Osteoblast (primary cell): Measurements from ENCODE around the gene BHLHE23. TPM values are rescaled to one million over a fixed set of nuclear protein-coding genes. Genes with fewer than 3 reads are reported as not detected.

ENCODE experiments used
- DNase-seq: peaks from one replicate; pipeline ENCODE4 v3.0.0; 2011; ENCODE audit warnings: low spot score, mixed read lengths; ENCODE audit not compliant: insufficient read length; ENCODE audit errors: missing footprints
- H2AFZ ChIP-seq: 2 replicates; pipeline ENCODE4 v1.6.0; 2011; ENCODE audit warnings: mild to moderate bottlenecking, low read length
- H3K27ac ChIP-seq: 2 replicates; pipeline ENCODE4 v1.5.1; 2011; ENCODE audit warnings: mild to moderate bottlenecking, low read depth, low read length, moderate library complexity
- H3K27me3 ChIP-seq: 2 replicates; pipeline ENCODE4 v1.6.0; 2012; ENCODE audit warnings: mild to moderate bottlenecking, control low read depth, inconsistent platforms, low read length, moderate library complexity; ENCODE audit not compliant: insufficient read depth
- H3K36me3 ChIP-seq: 2 replicates; pipeline ENCODE4 v1.5.1; 2011; ENCODE audit warnings: mild to moderate bottlenecking, low read length, control low read depth, moderate library complexity; ENCODE audit not compliant: insufficient read depth
- H3K4me1 ChIP-seq: 2 replicates; pipeline ENCODE4 v1.5.1; 2011; ENCODE audit warnings: mild to moderate bottlenecking, low read length, control low read depth, moderate library complexity; ENCODE audit not compliant: insufficient read depth
- H3K4me2 ChIP-seq: 2 replicates; pipeline ENCODE4 v1.6.0; 2011; ENCODE audit warnings: mild to moderate bottlenecking, low read length; ENCODE audit not compliant: insufficient read depth
- H3K4me3 ChIP-seq: fragments of 200-600 bp; sonication (generic); 3 replicates; pipeline ENCODE4 v1.5.1; 2012; ENCODE audit warnings: mild to moderate bottlenecking, low read length, inconsistent platforms; ENCODE audit not compliant: insufficient read depth
- H3K79me2 ChIP-seq: 2 replicates; pipeline ENCODE4 v1.6.0; 2012; ENCODE audit warnings: mild to moderate bottlenecking, low read length, control low read depth, inconsistent platforms; ENCODE audit not compliant: insufficient read depth
- H3K9me3 ChIP-seq: 2 replicates; pipeline ENCODE4 v1.5.1; 2011; ENCODE audit warnings: low read depth, low read length, control low read depth
- H4K20me1 ChIP-seq: 2 replicates; pipeline ENCODE4 v1.6.0; 2012; ENCODE audit warnings: mild to moderate bottlenecking, low read length, control low read depth; ENCODE audit not compliant: insufficient read depth
- total RNA-seq: library from RNA; depleted of rRNA; stranded (reverse); fragments of >200 nt; gene quantifications from 2 replicates; pipeline ENCODE4 v1.2.3, GENCODE V29; 2012
- TF ChIP-seq, protein P1 (sequence below): IDR thresholded peaks from 2 replicates; pipeline ENCODE4 v1.5.1; 2011; ENCODE audit warnings: mild to moderate bottlenecking, low read depth, low read length, moderate library complexity; ENCODE audit errors: extremely low read depth

BHLHE23 gene
- total RNA-seq, 1 donor = not detected

DNA sequence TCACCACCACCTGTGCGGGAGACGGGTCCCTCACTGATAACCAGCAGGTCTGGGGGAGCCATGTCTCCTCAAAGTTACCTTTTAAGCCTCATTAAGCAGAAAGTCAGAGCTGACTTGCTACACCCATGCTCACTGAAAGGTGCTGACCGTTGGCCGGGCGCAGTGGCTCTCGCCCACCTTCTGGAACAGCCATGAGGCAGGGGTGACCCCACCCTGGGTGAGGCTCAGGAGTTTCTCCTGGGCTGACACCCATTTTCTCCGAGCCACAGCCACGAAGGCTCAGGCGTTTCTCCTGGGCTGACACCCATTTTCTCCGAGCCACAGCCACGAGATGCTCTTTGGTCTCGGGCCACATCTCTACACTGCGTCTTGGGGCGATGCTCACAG is 10.2 kb downstream of the BHLHE23 start:
- Histone ChIP-seq H3K79me2 (no peaks in the 10 kb centered on the region), H3K9me3 (no peaks in the 10 kb centered on the region), H3K36me3 (no peaks in the 10 kb centered on the region), H3K4me2 (no peak overlapping the region), H3K4me1 (no peaks in the 10 kb centered on the region), H4K20me1 (no peaks in the 10 kb centered on the region), H3K4me3 (no peak overlapping the region), H3K27me3 (peaks cover 30% of the 10 kb centered on the region), H3K27ac (no peak overlapping the region), H2AFZ (no peak overlapping the region)
- no peak for DNase-seq
- TF ChIP-seq, protein P1, sequence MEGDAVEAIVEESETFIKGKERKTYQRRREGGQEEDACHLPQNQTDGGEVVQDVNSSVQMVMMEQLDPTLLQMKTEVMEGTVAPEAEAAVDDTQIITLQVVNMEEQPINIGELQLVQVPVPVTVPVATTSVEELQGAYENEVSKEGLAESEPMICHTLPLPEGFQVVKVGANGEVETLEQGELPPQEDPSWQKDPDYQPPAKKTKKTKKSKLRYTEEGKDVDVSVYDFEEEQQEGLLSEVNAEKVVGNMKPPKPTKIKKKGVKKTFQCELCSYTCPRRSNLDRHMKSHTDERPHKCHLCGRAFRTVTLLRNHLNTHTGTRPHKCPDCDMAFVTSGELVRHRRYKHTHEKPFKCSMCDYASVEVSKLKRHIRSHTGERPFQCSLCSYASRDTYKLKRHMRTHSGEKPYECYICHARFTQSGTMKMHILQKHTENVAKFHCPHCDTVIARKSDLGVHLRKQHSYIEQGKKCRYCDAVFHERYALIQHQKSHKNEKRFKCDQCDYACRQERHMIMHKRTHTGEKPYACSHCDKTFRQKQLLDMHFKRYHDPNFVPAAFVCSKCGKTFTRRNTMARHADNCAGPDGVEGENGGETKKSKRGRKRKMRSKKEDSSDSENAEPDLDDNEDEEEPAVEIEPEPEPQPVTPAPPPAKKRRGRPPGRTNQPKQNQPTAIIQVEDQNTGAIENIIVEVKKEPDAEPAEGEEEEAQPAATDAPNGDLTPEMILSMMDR = no peak

DNA sequence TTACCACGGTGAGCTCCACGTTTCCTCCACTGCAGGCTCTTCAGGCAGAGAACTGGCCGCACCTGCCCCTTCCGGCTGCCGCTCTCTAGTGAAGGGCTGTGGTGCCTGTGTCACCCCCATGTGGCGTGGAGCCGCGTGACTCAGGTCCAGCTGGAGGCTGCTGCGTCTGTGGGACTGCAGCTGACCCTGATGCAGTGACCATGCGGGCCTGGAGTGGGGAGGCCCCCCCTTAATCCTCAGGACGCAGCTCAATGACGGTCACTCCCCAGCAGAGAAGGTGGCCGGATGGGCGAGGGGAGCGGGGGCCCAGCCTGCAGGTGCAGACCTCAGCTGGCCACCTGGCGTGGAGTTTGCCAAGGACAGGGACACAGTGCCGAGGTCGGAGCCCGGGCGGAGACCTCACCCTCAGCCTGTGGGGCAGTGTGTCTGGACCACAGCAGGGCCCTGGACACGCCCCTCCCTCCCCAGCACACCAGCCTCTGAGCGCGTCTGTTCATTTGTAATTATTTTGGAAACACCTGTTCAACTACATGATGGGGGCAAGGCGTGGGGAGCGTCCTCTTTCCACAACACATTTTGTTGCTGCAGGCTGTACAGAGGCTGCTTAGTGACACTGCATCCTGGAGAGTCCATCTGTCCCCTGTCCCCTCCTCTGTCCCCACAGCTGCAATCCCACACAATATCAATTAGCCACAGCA is 10.7 kb downstream of the BHLHE23 start:
- no peaks in the 10 kb centered on the region for H3K9me3 ChIP-seq
- TF ChIP-seq, protein P1 = no peak
- H3K36me3 ChIP-seq = no peaks in the 10 kb centered on the region
- H3K4me3 ChIP-seq = no peak overlapping the region
- H4K20me1 ChIP-seq = no peaks in the 10 kb centered on the region
- no peak overlapping the region for H3K27ac ChIP-seq
- H2AFZ ChIP-seq = no peak overlapping the region
- no peaks in the 10 kb centered on the region for H3K4me1 ChIP-seq
- no peak for DNase-seq
- peaks cover 31% of the 10 kb centered on the region for H3K27me3 ChIP-seq
- H3K4me2 ChIP-seq = no peak overlapping the region
- no peaks in the 10 kb centered on the region for H3K79me2 ChIP-seq

DNA sequence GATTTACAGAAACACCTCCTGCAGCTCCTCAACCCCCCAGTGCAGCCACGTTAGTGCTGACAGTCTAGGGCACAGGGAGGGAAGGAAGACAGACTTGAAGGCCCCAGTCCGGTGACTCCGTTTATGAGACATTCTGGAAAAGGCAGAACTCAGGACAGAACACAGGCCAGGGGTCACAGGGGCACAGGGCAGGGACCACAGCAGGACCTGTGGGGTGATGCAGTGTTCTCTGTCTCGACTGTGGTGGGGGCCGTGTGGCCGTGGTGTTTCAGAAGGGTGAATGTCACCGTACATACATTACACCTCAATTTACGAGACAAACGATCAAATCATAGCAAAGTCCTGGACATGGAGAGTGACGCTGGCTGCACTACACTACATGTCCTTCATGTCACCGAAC is 11.3 kb downstream of the BHLHE23 start:
- Histone ChIP-seq H4K20me1 (no peaks in the 10 kb centered on the region), H3K4me3 (no peak overlapping the region), H3K4me1 (no peaks in the 10 kb centered on the region), H3K27me3 (peaks cover 31% of the 10 kb centered on the region), H3K4me2 (no peak overlapping the region), H3K36me3 (no peaks in the 10 kb centered on the region), H3K9me3 (no peaks in the 10 kb centered on the region), H2AFZ (no peak overlapping the region), H3K79me2 (no peaks in the 10 kb centered on the region), H3K27ac (no peak overlapping the region)
- TF ChIP-seq, protein P1 = no peak
- DNase-seq = no peak

DNA sequence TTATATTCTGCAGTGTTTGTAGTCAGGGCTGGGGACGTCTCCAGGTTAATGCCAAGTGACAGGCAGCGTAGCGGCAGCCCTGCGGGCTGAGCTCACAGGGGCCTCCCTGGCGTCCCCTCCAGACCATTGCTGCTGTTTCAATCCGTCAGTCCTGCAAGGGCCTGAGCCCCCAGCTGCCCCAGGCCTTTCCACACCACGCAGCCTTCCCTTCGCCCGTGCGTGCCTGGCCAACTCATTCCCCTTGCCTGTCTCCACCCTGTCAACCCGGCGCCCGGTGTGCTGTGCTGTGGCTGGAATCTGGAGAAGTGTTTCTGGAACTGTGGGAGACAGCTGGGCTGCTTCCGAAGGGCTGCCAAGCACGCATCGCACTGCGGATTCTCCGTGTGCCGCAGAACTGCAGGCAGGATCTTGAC is 11.9 kb downstream of the BHLHE23 start:
- H3K27ac ChIP-seq = no peak overlapping the region
- DNase-seq = no peak
- H3K9me3 ChIP-seq = no peaks in the 10 kb centered on the region
- H3K27me3 ChIP-seq = peaks cover 25% of the 10 kb centered on the region
- H3K4me3 ChIP-seq = no peak overlapping the region
- no peaks in the 10 kb centered on the region for H3K79me2 ChIP-seq
- H2AFZ ChIP-seq = no peak overlapping the region
- no peaks in the 10 kb centered on the region for H3K36me3 ChIP-seq
- TF ChIP-seq, protein P1 = no peak
- no peaks in the 10 kb centered on the region for H4K20me1 ChIP-seq
- H3K4me2 ChIP-seq = no peak overlapping the region
- no peaks in the 10 kb centered on the region for H3K4me1 ChIP-seq
